HepG2 (cell line): ENCODE results near the gene RFXAP. TPM values are rescaled to one million over a fixed set of nuclear protein-coding genes. Genes with fewer than 3 reads are reported as not detected.

Source experiments
- FOSL2 ChIP-seq: sonication (generic); formaldehyde crosslinking; IDR thresholded peaks from 2 replicates; pipeline ENCODE4 v1.4.0; 2020; ENCODE audit warnings: missing genetic modification reagents
- HNF4G ChIP-seq, 2 experiments: sonication (generic) in 1 of 2; formaldehyde crosslinking in 1 of 2; IDR thresholded peaks; 2 replicates each; pipeline versions ENCODE4 v1.4.0 to v1.6.1; 2011 to 2020; ENCODE audit warnings: borderline replicate concordance in 2 of 2, low read depth in 2 of 2, mild to moderate bottlenecking in 2 of 2, low read length in 1 of 2, missing genetic modification reagents in 1 of 2, moderate library complexity in 1 of 2
- HNRNPLL ChIP-seq: fragments of 200-400 bp; formaldehyde crosslinking; IDR thresholded peaks from 2 replicates; pipeline ENCODE4 v1.6.1; 2017; ENCODE audit warnings: mild to moderate bottlenecking, low read depth, low read length; ENCODE audit not compliant: poor library complexity, severe bottlenecking
- MXD4 ChIP-seq: IDR thresholded peaks from 2 replicates; pipeline ENCODE4 v1.6.1; 2016; ENCODE audit warnings: mild to moderate bottlenecking, missing biosample characterization, missing genetic modification reagents
- NFRKB ChIP-seq: fragments of 450-650 bp; IDR thresholded peaks from 2 replicates; pipeline ENCODE4 v1.6.1; 2017
- SRF ChIP-seq: IDR thresholded peaks from 2 replicates; pipeline ENCODE4 v1.6.1; 2011; ENCODE audit warnings: mild to moderate bottlenecking, low read depth, low read length, moderate library complexity
- TEAD3 ChIP-seq: optimal IDR thresholded peaks from 2 replicates; pipeline ENCODE3; 2016; ENCODE audit warnings: borderline replicate concordance
- THAP11 ChIP-seq: IDR thresholded peaks from 2 replicates; pipeline ENCODE4 v1.6.1; 2016; ENCODE audit warnings: missing biosample characterization, missing genetic modification reagents
- ZFP41 ChIP-seq: sonication (generic); formaldehyde crosslinking; IDR thresholded peaks from 2 replicates; pipeline ENCODE4 v1.4.0; 2020; ENCODE audit warnings: mild to moderate bottlenecking, missing genetic modification reagents, borderline replicate concordance
- ZNF160 ChIP-seq: sonication (generic); formaldehyde crosslinking; IDR thresholded peaks from 2 replicates; pipeline ENCODE4 v1.8.0; 2022; ENCODE audit warnings: mild to moderate bottlenecking, inconsistent platforms, missing genetic modification reagents
- ZNF235 ChIP-seq: sonication (generic); formaldehyde crosslinking; IDR thresholded peaks from 2 replicates; pipeline ENCODE4 v1.8.1; 2023; ENCODE audit warnings: mild to moderate bottlenecking, missing genetic modification reagents, borderline replicate concordance
- ZNF484 ChIP-seq: sonication (generic); formaldehyde crosslinking; IDR thresholded peaks from 2 replicates; pipeline ENCODE4 v1.5.1; 2020; ENCODE audit warnings: mild to moderate bottlenecking, low read depth, missing genetic modification reagents, borderline replicate concordance
- ZNF510 ChIP-seq: sonication (generic); formaldehyde crosslinking; IDR thresholded peaks from 2 replicates; pipeline ENCODE4 v1.4.0; 2020; ENCODE audit warnings: low read depth, mild to moderate bottlenecking, missing genetic modification reagents
- ZNF557 ChIP-seq: sonication (generic); formaldehyde crosslinking; IDR thresholded peaks from 2 replicates; pipeline ENCODE4 v1.4.0; 2020; ENCODE audit warnings: missing genetic modification reagents
- ZNF562 ChIP-seq: sonication (generic); formaldehyde crosslinking; IDR thresholded peaks from 2 replicates; pipeline ENCODE4 v1.8.0; 2022; ENCODE audit warnings: missing genetic modification reagents, borderline replicate concordance
- ZNF605 ChIP-seq: sonication (generic); formaldehyde crosslinking; IDR thresholded peaks from 2 replicates; pipeline ENCODE4 v1.8.0; 2022; ENCODE audit warnings: mild to moderate bottlenecking, missing genetic modification reagents
- ZNF652 ChIP-seq: IDR thresholded peaks from 2 replicates; pipeline ENCODE4 v1.6.1; 2016; ENCODE audit warnings: low read depth, borderline replicate concordance
- ZNF782 ChIP-seq: sonication (generic); formaldehyde crosslinking; IDR thresholded peaks from 2 replicates; pipeline ENCODE4 v1.4.0; 2020; ENCODE audit warnings: missing genetic modification reagents, mild to moderate bottlenecking, borderline replicate concordance
- ZSCAN12 ChIP-seq: sonication (generic); formaldehyde crosslinking; IDR thresholded peaks from 2 replicates; pipeline ENCODE4 v1.9.0; 2021; ENCODE audit warnings: mild to moderate bottlenecking, missing genetic modification reagents
- polyA plus RNA-seq, 8 experiments: library from polyadenylated mRNA; depleted of rRNA in 3 of 8; stranded (reverse) in 7 of 8; unstranded in 1 of 8; fragments of >200 nt; fragmentation: Illumina TruSeq in 4 of 8; extraction: Trizol in 4 of 8; gene quantifications; 2 replicates each; pipeline versions ENCODE4 v1.2.1 to v1.2.3, GENCODE V29; 2011 to 2016; ENCODE audit warnings: low read depth in 4 of 8, missing spikeins in 1 of 8, mixed read lengths in 1 of 8; ENCODE audit not compliant: insufficient read depth in 1 of 8
- total RNA-seq, 5 experiments: library from RNA; depleted of rRNA; stranded (reverse); fragments of >200 nt; fragmentation: Illumina TruSeq; extraction: Trizol; gene quantifications; 2 replicates each; pipeline ENCODE4 v1.2.3, GENCODE V29; 2016; ENCODE audit warnings: low read depth in 1 of 5
- TF ChIP-seq, protein P1 (sequence below): sonication (generic); formaldehyde crosslinking; IDR thresholded peaks from 2 replicates; pipeline ENCODE4 v1.5.1; 2020; ENCODE audit warnings: mild to moderate bottlenecking, missing genetic modification reagents, borderline replicate concordance
- TF ChIP-seq, protein P2 (sequence below): sonication (generic); formaldehyde crosslinking; conservative IDR thresholded peaks from 2 replicates; pipeline ENCODE4 v1.4.0; 2020; ENCODE audit warnings: missing genetic modification reagents
- TF ChIP-seq, protein P3 (sequence below): sonication (generic); formaldehyde crosslinking; IDR thresholded peaks from 2 replicates; pipeline ENCODE4 v1.8.1; 2022; ENCODE audit warnings: mild to moderate bottlenecking, missing genetic modification reagents
- TF ChIP-seq, protein P4 (sequence below): sonication (generic); formaldehyde crosslinking; IDR thresholded peaks from 2 replicates; pipeline ENCODE4 v1.4.0; 2020; ENCODE audit warnings: missing genetic modification reagents

Gene RFXAP
- total and polyA plus RNA-seq, 2 of the 13 experiments (the other 11 are each of a cell fraction or from before 2014, with no cell fraction given) = 1.8 to 7.9 TPM

DNA sequence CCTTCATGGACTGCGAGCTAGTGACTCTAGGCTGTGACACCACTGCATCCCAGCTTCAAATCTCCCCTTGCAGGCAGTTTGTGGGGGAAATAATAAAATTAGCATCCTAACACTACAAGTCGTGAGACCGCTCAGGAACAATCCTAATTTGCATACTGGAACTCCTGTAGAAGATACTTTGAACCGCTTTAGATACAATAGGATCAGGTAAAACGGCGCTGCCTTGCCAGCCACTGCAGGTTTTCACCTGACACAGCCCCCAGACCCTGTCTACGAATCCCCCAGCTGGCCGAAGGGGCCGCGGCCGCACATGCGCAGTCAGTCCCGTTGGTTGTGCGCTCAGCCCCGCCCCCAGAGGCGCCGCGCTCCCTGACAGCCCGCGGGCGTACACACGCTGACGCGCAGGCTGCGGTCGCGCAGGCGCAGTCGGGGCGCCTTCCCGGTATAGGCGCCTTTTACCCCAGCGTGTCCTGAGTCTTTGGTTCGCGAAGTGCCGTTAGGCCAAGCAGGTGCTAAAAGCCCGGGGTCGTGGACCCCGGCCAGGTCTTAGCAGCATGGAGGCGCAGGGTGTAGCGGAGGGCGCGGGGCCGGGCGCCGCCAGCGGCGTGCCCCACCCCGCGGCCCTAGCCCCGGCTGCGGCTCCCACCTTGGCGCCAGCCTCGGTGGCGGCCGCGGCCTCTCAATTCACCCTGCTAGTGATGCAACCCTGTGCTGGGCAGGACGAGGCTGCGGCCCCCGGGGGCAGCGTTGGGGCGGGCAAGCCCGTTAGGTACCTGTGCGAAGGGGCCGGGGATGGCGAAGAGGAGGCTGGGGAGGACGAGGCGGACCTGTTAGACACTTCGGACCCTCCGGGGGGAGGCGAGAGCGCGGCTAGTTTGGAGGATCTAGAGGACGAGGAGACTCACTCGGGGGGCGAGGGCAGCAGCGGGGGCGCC is at the start of gene RFXAP (continued):
- TF ChIP-seq, protein P1, sequence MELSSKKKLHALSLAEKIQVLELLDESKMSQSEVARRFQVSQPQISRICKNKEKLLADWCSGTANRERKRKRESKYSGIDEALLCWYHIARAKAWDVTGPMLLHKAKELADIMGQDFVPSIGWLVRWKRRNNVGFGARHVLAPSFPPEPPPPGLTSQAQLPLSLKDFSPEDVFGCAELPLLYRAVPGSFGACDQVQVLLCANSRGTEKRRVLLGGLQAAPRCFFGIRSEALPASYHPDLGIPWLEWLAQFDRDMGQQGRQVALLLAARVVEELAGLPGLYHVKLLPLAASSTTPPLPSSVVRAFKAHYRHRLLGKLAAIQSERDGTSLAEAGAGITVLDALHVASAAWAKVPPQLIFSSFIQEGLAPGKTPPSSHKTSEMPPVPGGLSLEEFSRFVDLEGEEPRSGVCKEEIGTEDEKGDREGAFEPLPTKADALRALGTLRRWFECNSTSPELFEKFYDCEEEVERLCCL (CRISPR knock-in tag) = no peak
- TF ChIP-seq, protein P2, sequence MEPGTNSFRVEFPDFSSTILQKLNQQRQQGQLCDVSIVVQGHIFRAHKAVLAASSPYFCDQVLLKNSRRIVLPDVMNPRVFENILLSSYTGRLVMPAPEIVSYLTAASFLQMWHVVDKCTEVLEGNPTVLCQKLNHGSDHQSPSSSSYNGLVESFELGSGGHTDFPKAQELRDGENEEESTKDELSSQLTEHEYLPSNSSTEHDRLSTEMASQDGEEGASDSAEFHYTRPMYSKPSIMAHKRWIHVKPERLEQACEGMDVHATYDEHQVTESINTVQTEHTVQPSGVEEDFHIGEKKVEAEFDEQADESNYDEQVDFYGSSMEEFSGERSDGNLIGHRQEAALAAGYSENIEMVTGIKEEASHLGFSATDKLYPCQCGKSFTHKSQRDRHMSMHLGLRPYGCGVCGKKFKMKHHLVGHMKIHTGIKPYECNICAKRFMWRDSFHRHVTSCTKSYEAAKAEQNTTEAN (CRISPR knock-in tag) = no peak
- TF ChIP-seq NFRKB (no peak), ZNF484 (CRISPR knock-in tag) (no peak), ZNF605 (CRISPR knock-in tag) (0 out of 2 replicates have a peak, but pooled peaks have one; percentile 21), MXD4 (CRISPR knock-in tag) (no peak), ZNF562 (no peak), FOSL2 (CRISPR knock-in tag) (no peak), HNRNPLL (peak; percentile 62), ZNF652 (CRISPR knock-in tag) (no peak), HNF4G (IDR thresholded peaks at IDR 0.05; ENCODE audit: borderline replicate concordance, low read depth, low read length) (no peak), HNF4G (CRISPR knock-in tag; IDR thresholded peaks at IDR 0.05; ENCODE audit: borderline replicate concordance, low read depth) (no peak), ZNF510 (no peak), ZFP41 (CRISPR knock-in tag) (no peak), ZNF782 (CRISPR knock-in tag) (peak; percentile 14; the same call in 1 of the 2 replicates), TEAD3 (CRISPR knock-in tag) (peak; percentile 5), SRF (no peak), THAP11 (CRISPR knock-in tag) (peak; percentile 57), ZNF160 (CRISPR knock-in tag) (no peak), ZNF557 (no peak), ZSCAN12 (no peak), ZNF235 (CRISPR knock-in tag) (no peak)
- TF ChIP-seq, protein P3, sequence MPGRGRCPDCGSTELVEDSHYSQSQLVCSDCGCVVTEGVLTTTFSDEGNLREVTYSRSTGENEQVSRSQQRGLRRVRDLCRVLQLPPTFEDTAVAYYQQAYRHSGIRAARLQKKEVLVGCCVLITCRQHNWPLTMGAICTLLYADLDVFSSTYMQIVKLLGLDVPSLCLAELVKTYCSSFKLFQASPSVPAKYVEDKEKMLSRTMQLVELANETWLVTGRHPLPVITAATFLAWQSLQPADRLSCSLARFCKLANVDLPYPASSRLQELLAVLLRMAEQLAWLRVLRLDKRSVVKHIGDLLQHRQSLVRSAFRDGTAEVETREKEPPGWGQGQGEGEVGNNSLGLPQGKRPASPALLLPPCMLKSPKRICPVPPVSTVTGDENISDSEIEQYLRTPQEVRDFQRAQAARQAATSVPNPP (CRISPR knock-in tag) = no peak
- TF ChIP-seq, protein P4, sequence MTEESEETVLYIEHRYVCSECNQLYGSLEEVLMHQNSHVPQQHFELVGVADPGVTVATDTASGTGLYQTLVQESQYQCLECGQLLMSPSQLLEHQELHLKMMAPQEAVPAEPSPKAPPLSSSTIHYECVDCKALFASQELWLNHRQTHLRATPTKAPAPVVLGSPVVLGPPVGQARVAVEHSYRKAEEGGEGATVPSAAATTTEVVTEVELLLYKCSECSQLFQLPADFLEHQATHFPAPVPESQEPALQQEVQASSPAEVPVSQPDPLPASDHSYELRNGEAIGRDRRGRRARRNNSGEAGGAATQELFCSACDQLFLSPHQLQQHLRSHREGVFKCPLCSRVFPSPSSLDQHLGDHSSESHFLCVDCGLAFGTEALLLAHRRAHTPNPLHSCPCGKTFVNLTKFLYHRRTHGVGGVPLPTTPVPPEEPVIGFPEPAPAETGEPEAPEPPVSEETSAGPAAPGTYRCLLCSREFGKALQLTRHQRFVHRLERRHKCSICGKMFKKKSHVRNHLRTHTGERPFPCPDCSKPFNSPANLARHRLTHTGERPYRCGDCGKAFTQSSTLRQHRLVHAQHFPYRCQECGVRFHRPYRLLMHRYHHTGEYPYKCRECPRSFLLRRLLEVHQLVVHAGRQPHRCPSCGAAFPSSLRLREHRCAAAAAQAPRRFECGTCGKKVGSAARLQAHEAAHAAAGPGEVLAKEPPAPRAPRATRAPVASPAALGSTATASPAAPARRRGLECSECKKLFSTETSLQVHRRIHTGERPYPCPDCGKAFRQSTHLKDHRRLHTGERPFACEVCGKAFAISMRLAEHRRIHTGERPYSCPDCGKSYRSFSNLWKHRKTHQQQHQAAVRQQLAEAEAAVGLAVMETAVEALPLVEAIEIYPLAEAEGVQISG = peak; percentile 55
